BE2C (cell line): ENCODE measurements around the gene IQSEC3.

Experiments
- DNase-seq: peaks from one replicate; pipeline ENCODE4 v3.0.0-alpha.2; 2020
- H3K27me3 ChIP-seq: fragments of 250-450 bp; sonication (Bioruptor Pico); 2 replicates; pipeline ENCODE4 v1.5.1; 2020; ENCODE audit warnings: mild to moderate bottlenecking
- H3K36me3 ChIP-seq: fragments of 250-450 bp; sonication (Bioruptor Pico); 2 replicates; pipeline ENCODE4 v1.5.1; 2020; ENCODE audit warnings: mild to moderate bottlenecking
- H3K4me1 ChIP-seq: fragments of 250-450 bp; sonication (Bioruptor Pico); 2 replicates; pipeline ENCODE4 v1.5.1; 2020
- H3K4me3 ChIP-seq: 2 replicates; pipeline ENCODE4 v1.5.1; 2011; ENCODE audit warnings: low read depth, low read length
- H3K9me3 ChIP-seq: fragments of 250-450 bp; sonication (Bioruptor Pico); 2 replicates; pipeline ENCODE4 v1.5.1; 2020
- CTCF ChIP-seq: IDR thresholded peaks from 2 replicates; pipeline ENCODE4 v1.5.1; 2012; ENCODE audit warnings: mild to moderate bottlenecking, low read depth, low read length

Gene IQSEC3

GRCh38 chr12:179131-179884, 112.7 kb downstream of the IQSEC3 start:
- no peak for TF ChIP-seq CTCF
- Histone ChIP-seq H3K36me3 (no peaks in the 10 kb centered on the region), H3K9me3 (no peaks in the 10 kb centered on the region), H3K4me1 (peaks cover 20% of the 10 kb centered on the region), H3K4me3 (no peak overlapping the region), H3K27me3 (no peaks in the 10 kb centered on the region)
- no peak for DNase-seq

GRCh38 chr12:179885-180284, 113.3 kb downstream of the IQSEC3 start:
- H3K27me3 ChIP-seq, result no peaks in the 10 kb centered on the region
- peaks cover 19% of the 10 kb centered on the region for H3K4me1 ChIP-seq
- TF ChIP-seq CTCF, result no peak
- no peaks in the 10 kb centered on the region for H3K36me3 ChIP-seq
- no peak for DNase-seq
- H3K9me3 ChIP-seq, result no peaks in the 10 kb centered on the region
- no peak overlapping the region for H3K4me3 ChIP-seq

GRCh38 chr12:180445-180844, 113.9 kb downstream of the IQSEC3 start:
- H3K4me1 ChIP-seq, result peaks cover 13% of the 10 kb centered on the region
- no peak overlapping the region for H3K4me3 ChIP-seq
- H3K36me3 ChIP-seq, result no peaks in the 10 kb centered on the region
- H3K27me3 ChIP-seq, result no peaks in the 10 kb centered on the region
- no peaks in the 10 kb centered on the region for H3K9me3 ChIP-seq
- DNase-seq, result no peak
- no peak for TF ChIP-seq CTCF

GRCh38 chr12:181921-182320, 115.4 kb downstream of the IQSEC3 start:
- no peaks in the 10 kb centered on the region for H3K27me3 ChIP-seq
- H3K4me1 ChIP-seq, result peaks cover under 1% of the 10 kb centered on the region
- H3K4me3 ChIP-seq, result no peak overlapping the region
- H3K36me3 ChIP-seq, result no peaks in the 10 kb centered on the region
- H3K9me3 ChIP-seq, result no peaks in the 10 kb centered on the region
- no peak for DNase-seq
- no peak for TF ChIP-seq CTCF

- no peaks in the 10 kb centered on the region for H3K9me3 ChIP-seq
- peak; percentile 14 for DNase-seq
- no peaks in the 10 kb centered on the region for H3K27me3 ChIP-seq
- H3K4me1 ChIP-seq, result no peaks in the 10 kb centered on the region
- no peak for TF ChIP-seq CTCF
- no peak overlapping the region for H3K4me3 ChIP-seq
- H3K36me3 ChIP-seq, result no peaks in the 10 kb centered on the region
Measured at GRCh38 chr12:182381-182892, 115.9 kb downstream of the IQSEC3 start.

GRCh38 chr12:184811-185575, 118.4 kb downstream of the IQSEC3 start:
- Histone ChIP-seq H3K27me3 (no peaks in the 10 kb centered on the region), H3K4me3 (no peak overlapping the region), H3K4me1 (no peaks in the 10 kb centered on the region), H3K36me3 (no peaks in the 10 kb centered on the region), H3K9me3 (no peaks in the 10 kb centered on the region)
- no peak for DNase-seq
- TF ChIP-seq CTCF, result no peak
